Activated T-helper 1 cell treated with anti-CD3 and anti-CD28 coated beads, Interleukin-2, amount 50 U/mL, for 16 hours (primary cell): ENCODE measurements around the gene SEC24D.
"Not testable (repeated sequence)": the region's sequence is repeated elsewhere in the genome, so short reads cannot be mapped to it uniquely, and the experiment has no call there.

ENCODE experiments used
- DNase-seq, 2 donors: peaks; one replicate each; pipeline ENCODE4 v3.0.0-alpha.2; 2020; ENCODE audit warnings: low read depth in 1 of 2, low spot score in 1 of 2

SEC24D gene

GRCh38 chr4:118835571-118836300, at the start of gene SEC24D:
TSS of gene SEC24D (minus strand) at chr4:118836126. CDS start at chr4:118833696, 2,430 bp downstream.
- peak; percentile 57 to 82 for DNase-seq

- DNase-seq, result no peak
Observed at GRCh38 chr4:118884716-118885115, 48.8 kb upstream of the SEC24D start.

- DNase-seq, result no peak
Observed at GRCh38 chr4:118883861-118884260, 47.9 kb upstream of the SEC24D start.

GRCh38 chr4:118881512-118882146, 45.7 kb upstream of the SEC24D start:
- DNase-seq, result no peak

- no peak for DNase-seq
Observed at GRCh38 chr4:118879409-118879808, 43.5 kb upstream of the SEC24D start.

GRCh38 chr4:118878507-118878906, 42.6 kb upstream of the SEC24D start:
- not testable (repeated sequence) for DNase-seq

GRCh38 chr4:118877797-118878196, 41.9 kb upstream of the SEC24D start:
- DNase-seq, result no peak

GRCh38 chr4:118872181-118872580, 36.3 kb upstream of the SEC24D start:
- DNase-seq, result no peak

GRCh38 chr4:118869808-118870342, 33.9 kb upstream of the SEC24D start:
- no peak for DNase-seq

GRCh38 chr4:118867311-118868067, 31.6 kb upstream of the SEC24D start:
- no peak for DNase-seq

- no peak for DNase-seq
Observed at GRCh38 chr4:118866442-118866841, 30.5 kb upstream of the SEC24D start.

GRCh38 chr4:118865091-118865708, 29.3 kb upstream of the SEC24D start:
- no peak for DNase-seq

GRCh38 chr4:118858779-118859178, 22.9 kb upstream of the SEC24D start:
- no peak for DNase-seq

- no peak for DNase-seq
Observed at GRCh38 chr4:118857760-118858159, 21.8 kb upstream of the SEC24D start.

- peak in 1 of 2 donors; percentile 6 for DNase-seq
Observed at GRCh38 chr4:118850488-118851173, 14.7 kb upstream of the SEC24D start.

- DNase-seq, result no peak
Observed at GRCh38 chr4:118849867-118850487, 14.1 kb upstream of the SEC24D start.

- no peak for DNase-seq
Observed at GRCh38 chr4:118848901-118849300, 13.0 kb upstream of the SEC24D start.

- no peak for DNase-seq
Observed at GRCh38 chr4:118848242-118848641, 12.3 kb upstream of the SEC24D start.

GRCh38 chr4:118846979-118847378, 11.1 kb upstream of the SEC24D start:
- DNase-seq, result no peak

- no peak for DNase-seq
Observed at GRCh38 chr4:118845552-118846050, 9.7 kb upstream of the SEC24D start.
